Stimulated activated naive CD8-positive, alpha-beta T cell treated with anti-CD3 and anti-CD28 coated beads, Interleukin-15, Interleukin-2, amounts not matched to agents 100 ng/mL and 50 ng/mL, for 24 hours (primary cell): Measurements from ENCODE around the gene FZR1.
"Not testable (repeated sequence)": the region's sequence is repeated elsewhere in the genome, so short reads cannot be mapped to it uniquely, and the experiment has no call there.

Source experiments
- H3K27ac Mint-ChIP-seq: one replicate; pipeline ENCODE4 v1.8.0; 2021; ENCODE audit warnings: mild to moderate bottlenecking, mixed read lengths
- H3K27me3 Mint-ChIP-seq: one replicate; pipeline ENCODE4 v1.8.0; 2021; ENCODE audit warnings: mixed read lengths
- H3K36me3 Mint-ChIP-seq: one replicate; pipeline ENCODE4 v1.8.0; 2021; ENCODE audit warnings: low read depth, mixed read lengths
- H3K4me1 Mint-ChIP-seq: one replicate; pipeline ENCODE4 v1.8.0; 2021; ENCODE audit warnings: low read depth, mixed read lengths
- H3K4me3 Mint-ChIP-seq: one replicate; pipeline ENCODE4 v1.8.0; 2021; ENCODE audit warnings: mild to moderate bottlenecking, mixed read lengths
- H3K9me3 Mint-ChIP-seq: one replicate; pipeline ENCODE4 v1.8.0; 2021; ENCODE audit warnings: mixed read lengths

Gene FZR1

GRCh38 chr19:3524904-3525451 lies 18.9 kb downstream of the FZR1 start:
- H3K9me3 Mint-ChIP-seq = no peaks in the 10 kb centered on the region
- peaks cover 5% of the 10 kb centered on the region for H3K4me1 Mint-ChIP-seq
- H3K27me3 Mint-ChIP-seq = no peaks in the 10 kb centered on the region
- no peak overlapping the region for H3K27ac Mint-ChIP-seq
- peaks cover 6% of the 10 kb centered on the region for H3K36me3 Mint-ChIP-seq
- no peak overlapping the region for H3K4me3 Mint-ChIP-seq

- H3K9me3 Mint-ChIP-seq = no peaks in the 10 kb centered on the region
- H3K4me3 Mint-ChIP-seq = no peak overlapping the region
- H3K4me1 Mint-ChIP-seq = no peaks in the 10 kb centered on the region
- no peaks in the 10 kb centered on the region for H3K27me3 Mint-ChIP-seq
- H3K36me3 Mint-ChIP-seq = no peaks in the 10 kb centered on the region
- no peak overlapping the region for H3K27ac Mint-ChIP-seq
These were observed 20.6 kb downstream of the FZR1 start for GRCh38 chr19:3526507-3527237.

GRCh38 chr19:3527238-3527910 lies 21.3 kb downstream of the FZR1 start:
- Mint-ChIP-seq H3K4me1 (no peaks in the 10 kb centered on the region), H3K9me3 (no peaks in the 10 kb centered on the region), H3K36me3 (no peaks in the 10 kb centered on the region), H3K27me3 (no peaks in the 10 kb centered on the region), H3K27ac (no peak overlapping the region), H3K4me3 (no peak overlapping the region)

GRCh38 chr19:3528080-3528479 lies 22.0 kb downstream of the FZR1 start:
- no peaks in the 10 kb centered on the region for H3K36me3 Mint-ChIP-seq
- H3K4me3 Mint-ChIP-seq = no peak overlapping the region
- H3K27ac Mint-ChIP-seq = no peak overlapping the region
- no peaks in the 10 kb centered on the region for H3K27me3 Mint-ChIP-seq
- no peaks in the 10 kb centered on the region for H3K4me1 Mint-ChIP-seq
- no peaks in the 10 kb centered on the region for H3K9me3 Mint-ChIP-seq

GRCh38 chr19:3528539-3529211 lies 22.6 kb downstream of the FZR1 start:
- no peaks in the 10 kb centered on the region for H3K27me3 Mint-ChIP-seq
- no peaks in the 10 kb centered on the region for H3K4me1 Mint-ChIP-seq
- H3K9me3 Mint-ChIP-seq = no peaks in the 10 kb centered on the region
- no peak overlapping the region for H3K4me3 Mint-ChIP-seq
- H3K27ac Mint-ChIP-seq = no peak overlapping the region
- peaks cover 4% of the 10 kb centered on the region for H3K36me3 Mint-ChIP-seq

- not testable (repeated sequence) for H3K4me1 Mint-ChIP-seq, H3K4me3 Mint-ChIP-seq, H3K9me3 Mint-ChIP-seq, H3K27ac Mint-ChIP-seq, H3K27me3 Mint-ChIP-seq, H3K36me3 Mint-ChIP-seq
These were observed 23.2 kb downstream of the FZR1 start for GRCh38 chr19:3529299-3529698.

GRCh38 chr19:3530389-3530788 lies 24.3 kb downstream of the FZR1 start:
- Mint-ChIP-seq H3K4me1 (no peaks in the 10 kb centered on the region), H3K36me3 (peaks cover 15% of the 10 kb centered on the region), H3K27ac (no peak overlapping the region), H3K27me3 (no peaks in the 10 kb centered on the region), H3K4me3 (no peak overlapping the region), H3K9me3 (no peaks in the 10 kb centered on the region)

GRCh38 chr19:3531716-3532115 lies 25.6 kb downstream of the FZR1 start:
- no peaks in the 10 kb centered on the region for H3K9me3 Mint-ChIP-seq
- H3K27me3 Mint-ChIP-seq = no peaks in the 10 kb centered on the region
- H3K36me3 Mint-ChIP-seq = peaks cover 19% of the 10 kb centered on the region
- no peak overlapping the region for H3K27ac Mint-ChIP-seq
- no peak overlapping the region for H3K4me3 Mint-ChIP-seq
- H3K4me1 Mint-ChIP-seq = no peaks in the 10 kb centered on the region

- no peak overlapping the region for H3K27ac Mint-ChIP-seq
- peaks cover 19% of the 10 kb centered on the region for H3K36me3 Mint-ChIP-seq
- H3K27me3 Mint-ChIP-seq = no peaks in the 10 kb centered on the region
- H3K4me1 Mint-ChIP-seq = no peaks in the 10 kb centered on the region
- H3K9me3 Mint-ChIP-seq = no peaks in the 10 kb centered on the region
- no peak overlapping the region for H3K4me3 Mint-ChIP-seq
These were observed 26.2 kb downstream of the FZR1 start for GRCh38 chr19:3532154-3532786.

GRCh38 chr19:3533033-3533432 lies 26.9 kb downstream of the FZR1 start:
- Mint-ChIP-seq H3K9me3 (no peaks in the 10 kb centered on the region), H3K36me3 (peaks cover 19% of the 10 kb centered on the region), H3K4me1 (no peaks in the 10 kb centered on the region), H3K27me3 (no peaks in the 10 kb centered on the region), H3K27ac (no peak overlapping the region), H3K4me3 (no peak overlapping the region)

- Mint-ChIP-seq H3K27me3 (no peaks in the 10 kb centered on the region), H3K27ac (no peak overlapping the region), H3K9me3 (no peaks in the 10 kb centered on the region), H3K36me3 (peaks cover 23% of the 10 kb centered on the region), H3K4me3 (no peak overlapping the region), H3K4me1 (no peaks in the 10 kb centered on the region)
These were observed 27.6 kb downstream of the FZR1 start for GRCh38 chr19:3533563-3534216.

- Mint-ChIP-seq H3K9me3 (peaks cover 1% of the 10 kb centered on the region), H3K27ac (no peak overlapping the region), H3K4me3 (no peak overlapping the region), H3K27me3 (no peaks in the 10 kb centered on the region), H3K36me3 (peaks cover 26% of the 10 kb centered on the region), H3K4me1 (no peaks in the 10 kb centered on the region)
These were observed 28.5 kb downstream of the FZR1 start for GRCh38 chr19:3534375-3535234.

- H3K27me3 Mint-ChIP-seq = no peaks in the 10 kb centered on the region
- peaks cover 32% of the 10 kb centered on the region for H3K36me3 Mint-ChIP-seq
- H3K9me3 Mint-ChIP-seq = peaks cover 3% of the 10 kb centered on the region
- no peak overlapping the region for H3K4me3 Mint-ChIP-seq
- no peak overlapping the region for H3K27ac Mint-ChIP-seq
- no peaks in the 10 kb centered on the region for H3K4me1 Mint-ChIP-seq
These were observed 29.1 kb downstream of the FZR1 start for GRCh38 chr19:3535235-3535535.

GRCh38 chr19:3535563-3535965 lies 29.5 kb downstream of the FZR1 start:
- Mint-ChIP-seq H3K4me1 (no peaks in the 10 kb centered on the region), H3K9me3 (peaks cover 3% of the 10 kb centered on the region)

More at GRCh38 chr19:3535563-3535965, 29.5 kb downstream of the FZR1 start:
- Mint-ChIP-seq H3K27me3 (no peaks in the 10 kb centered on the region), H3K27ac (no peak overlapping the region), H3K36me3 (peaks cover 32% of the 10 kb centered on the region), H3K4me3 (no peak overlapping the region)
